DMS79 treated with DMSO at 0.1 percent for 48 hours (cell line): ENCODE measurements around the gene NUP50.
A peak's percentile ranks its signal among the peaks of the same experiment; 100 is the strongest.

Experiments
- DNase-seq: peaks from one replicate; lab custom pipeline; 2025; lab: John Stamatoyannopoulos, UW

The NUP50 gene, protein sequence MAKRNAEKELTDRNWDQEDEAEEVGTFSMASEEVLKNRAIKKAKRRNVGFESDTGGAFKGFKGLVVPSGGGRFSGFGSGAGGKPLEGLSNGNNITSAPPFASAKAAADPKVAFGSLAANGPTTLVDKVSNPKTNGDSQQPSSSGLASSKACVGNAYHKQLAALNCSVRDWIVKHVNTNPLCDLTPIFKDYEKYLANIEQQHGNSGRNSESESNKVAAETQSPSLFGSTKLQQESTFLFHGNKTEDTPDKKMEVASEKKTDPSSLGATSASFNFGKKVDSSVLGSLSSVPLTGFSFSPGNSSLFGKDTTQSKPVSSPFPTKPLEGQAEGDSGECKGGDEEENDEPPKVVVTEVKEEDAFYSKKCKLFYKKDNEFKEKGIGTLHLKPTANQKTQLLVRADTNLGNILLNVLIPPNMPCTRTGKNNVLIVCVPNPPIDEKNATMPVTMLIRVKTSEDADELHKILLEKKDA

DNA sequence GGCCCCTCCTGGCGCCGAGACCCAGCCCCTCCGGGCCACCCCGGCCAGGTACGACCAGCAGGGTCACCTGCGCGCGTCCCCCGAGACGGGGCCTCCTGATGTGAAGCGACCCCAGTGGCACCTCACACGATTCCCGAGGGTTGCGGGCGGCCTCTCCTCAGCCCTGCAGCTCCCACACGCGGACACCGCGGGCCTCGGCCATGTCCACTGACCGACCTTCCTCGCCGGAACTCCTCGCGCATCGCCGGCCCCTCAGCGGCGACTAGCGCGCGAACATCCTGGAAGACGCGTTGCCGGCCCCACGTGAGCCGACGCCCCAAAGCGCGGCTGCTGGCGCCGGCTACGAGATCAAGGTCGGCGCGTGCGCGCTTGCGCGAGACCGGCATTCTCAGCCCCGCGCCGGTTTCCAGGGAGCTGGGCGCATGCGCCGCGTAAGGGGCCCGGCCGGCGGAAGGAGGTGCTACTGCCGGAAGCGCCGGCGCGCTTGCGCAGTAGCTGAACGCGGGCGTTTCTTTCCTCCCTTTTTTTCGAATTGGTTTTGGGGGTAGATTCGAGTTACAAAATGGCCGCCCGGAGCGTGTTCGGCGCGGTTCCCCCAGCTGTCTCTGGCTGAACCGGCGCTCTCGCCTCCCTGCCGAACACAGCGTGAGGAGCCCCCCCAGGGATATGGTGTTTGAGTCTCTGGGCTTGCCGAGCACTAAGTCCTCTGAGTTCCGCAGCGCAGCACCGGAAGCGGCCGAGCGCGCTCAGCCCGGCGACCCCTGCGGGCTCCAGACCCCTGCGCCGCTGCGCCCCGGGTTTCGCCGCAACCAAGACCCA is at the start of gene NUP50:
TSS of gene NUP50 (plus strand) at position 475 of the 819 bp plus-strand sequence. CDS start 4,253 bp downstream, outside the sequence.
- peak; percentile 71 for DNase-seq

DNA sequence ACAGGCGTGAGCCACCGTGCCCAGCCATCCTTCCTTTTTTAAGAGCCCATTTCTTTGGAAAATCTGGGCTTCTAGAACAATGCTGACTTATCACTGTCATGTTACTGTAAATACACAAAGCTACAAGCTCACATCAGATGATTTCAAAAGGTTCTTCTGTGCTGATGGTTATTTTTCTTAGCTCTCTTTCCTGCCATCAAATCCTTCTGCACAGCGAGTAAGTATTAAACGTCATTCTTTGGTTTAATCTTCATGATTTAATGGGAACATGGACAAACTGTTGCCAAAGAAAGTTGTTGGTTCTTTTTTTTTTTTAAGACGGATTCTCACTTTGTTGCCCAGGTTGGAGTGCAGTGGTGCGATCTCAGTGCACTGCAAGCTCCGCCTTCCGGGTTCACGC is 43.3 kb upstream of the NUP50 start:
- DNase-seq: no peak

DNA sequence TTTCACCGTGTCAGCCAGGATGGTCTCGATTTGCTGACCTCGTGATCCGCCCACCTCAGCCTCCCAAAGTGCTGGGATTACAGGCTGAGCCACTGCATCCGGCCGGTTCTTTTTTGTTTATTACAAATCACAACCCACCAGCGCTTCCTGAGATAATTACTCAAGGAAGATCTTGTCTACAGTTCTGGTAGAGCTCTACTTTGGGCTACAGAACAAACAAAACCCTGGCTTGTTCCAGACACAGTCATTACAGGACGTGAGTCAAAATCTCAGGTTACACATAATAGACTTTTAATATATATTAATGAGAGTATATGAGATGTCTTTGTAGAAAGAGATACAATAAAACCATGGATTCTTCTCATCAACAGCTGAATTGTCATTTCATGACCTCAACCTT is 42.8 kb upstream of the NUP50 start:
- DNase-seq: no peak

DNA sequence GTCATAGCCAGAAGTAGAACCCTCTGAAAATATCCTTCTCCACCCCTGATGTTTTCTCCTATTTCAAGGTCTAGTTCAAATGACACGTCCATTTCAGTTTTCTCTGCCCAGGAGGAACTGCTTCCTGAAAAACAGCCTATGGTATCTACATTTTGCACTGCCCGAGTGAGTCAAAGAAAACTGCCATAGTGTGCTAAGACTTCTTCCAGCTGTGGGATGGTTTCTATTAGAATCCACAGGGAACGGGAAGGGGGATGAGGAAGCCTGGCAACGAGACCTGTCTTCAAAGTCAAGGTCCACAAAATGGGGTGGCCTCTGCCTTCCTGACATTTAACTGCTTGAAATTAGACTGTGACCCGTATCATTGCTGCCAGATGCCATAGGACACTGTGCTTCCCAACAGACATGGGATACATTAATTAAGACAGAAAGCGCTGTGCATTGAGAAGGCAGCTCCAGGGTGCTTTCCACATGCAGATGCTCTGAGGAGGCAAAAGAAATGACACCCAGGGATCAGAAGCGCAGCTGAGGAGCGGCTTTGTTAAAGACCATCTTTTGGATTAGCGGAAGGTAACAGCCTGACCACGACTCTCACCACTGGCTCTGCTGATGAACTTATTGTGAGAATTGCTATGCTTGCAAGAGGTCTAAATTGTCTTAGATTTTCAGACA is 39.4 kb upstream of the NUP50 start:
- DNase-seq: no peak

DNA sequence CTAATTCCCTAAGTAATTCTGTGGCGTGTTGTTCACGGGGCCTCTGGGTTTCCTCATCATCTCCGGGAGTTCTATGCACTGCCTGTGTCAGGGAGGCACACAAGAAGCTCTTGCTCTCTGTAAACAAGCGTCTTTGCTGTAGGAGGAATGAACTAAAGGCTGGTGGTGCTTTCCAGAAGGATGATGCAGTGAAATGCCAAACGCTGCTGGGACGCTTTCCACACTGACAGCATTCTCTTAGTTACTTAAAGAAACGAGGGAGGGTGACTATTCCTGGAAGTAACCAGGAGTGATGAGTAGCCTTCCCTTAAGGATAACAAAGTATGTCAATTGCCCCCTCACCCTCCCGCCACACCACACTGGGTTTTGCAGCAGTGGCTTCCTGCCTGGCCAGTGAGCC is 38.5 kb upstream of the NUP50 start:
- no peak for DNase-seq

DNA sequence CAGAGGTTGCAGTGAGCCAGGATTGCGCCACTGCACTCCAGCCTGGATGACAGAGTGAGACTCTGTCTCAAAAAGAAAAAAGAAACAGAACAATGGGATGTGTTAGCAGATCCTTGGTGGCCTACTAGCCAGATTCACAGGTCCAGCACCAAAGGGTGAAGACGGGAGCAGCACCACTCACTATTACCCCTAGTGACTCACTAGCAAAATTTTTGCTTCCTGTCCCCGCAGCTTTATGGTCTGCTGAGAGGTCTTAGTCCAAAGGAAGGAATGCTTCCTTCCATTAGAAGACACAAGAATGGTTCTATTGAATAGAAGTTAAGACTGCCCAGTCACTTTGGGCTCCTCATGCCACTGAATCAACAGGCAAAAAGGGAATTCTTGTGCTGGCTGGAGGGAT is 35.9 kb upstream of the NUP50 start:
- no peak for DNase-seq

DNA sequence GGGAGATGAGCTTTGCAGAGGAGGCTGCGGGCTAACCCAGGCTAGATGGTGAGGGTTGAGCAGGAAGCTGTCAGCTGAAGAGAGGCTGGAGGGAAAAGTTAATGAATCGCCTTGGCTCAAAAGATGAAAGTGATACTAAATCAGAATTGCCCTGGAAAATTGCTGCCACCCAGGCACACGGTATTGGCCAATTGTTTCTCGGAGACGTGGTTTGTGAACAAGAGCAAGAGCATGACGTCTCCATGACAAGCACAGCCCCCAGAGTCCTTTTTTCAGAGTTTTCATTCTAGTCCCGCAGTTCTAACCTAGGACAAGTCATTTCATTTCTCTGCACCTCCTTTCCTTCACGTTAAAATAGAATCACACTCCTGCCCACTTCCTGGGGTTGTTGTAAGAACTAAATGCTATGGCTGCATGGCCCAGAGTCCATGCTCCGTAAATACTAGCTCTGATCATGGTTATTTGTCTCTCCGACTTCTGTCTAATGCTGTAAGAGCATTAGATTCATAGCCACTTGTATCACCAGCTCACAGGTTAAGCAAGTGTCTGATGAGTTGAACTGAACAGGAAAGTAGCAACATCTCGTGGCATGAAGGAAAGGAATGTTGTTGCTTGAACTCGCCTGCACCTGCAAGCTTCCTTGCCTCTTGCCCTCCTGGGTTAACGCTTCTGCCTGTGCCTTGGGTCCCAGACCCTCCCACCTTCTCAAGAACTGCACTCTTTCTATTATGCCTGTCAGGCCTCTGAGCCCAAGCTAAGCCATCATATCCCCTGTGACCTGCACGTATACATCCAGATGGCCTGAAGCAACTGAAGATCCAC is 33.8 kb upstream of the NUP50 start:
- no peak for DNase-seq

DNA sequence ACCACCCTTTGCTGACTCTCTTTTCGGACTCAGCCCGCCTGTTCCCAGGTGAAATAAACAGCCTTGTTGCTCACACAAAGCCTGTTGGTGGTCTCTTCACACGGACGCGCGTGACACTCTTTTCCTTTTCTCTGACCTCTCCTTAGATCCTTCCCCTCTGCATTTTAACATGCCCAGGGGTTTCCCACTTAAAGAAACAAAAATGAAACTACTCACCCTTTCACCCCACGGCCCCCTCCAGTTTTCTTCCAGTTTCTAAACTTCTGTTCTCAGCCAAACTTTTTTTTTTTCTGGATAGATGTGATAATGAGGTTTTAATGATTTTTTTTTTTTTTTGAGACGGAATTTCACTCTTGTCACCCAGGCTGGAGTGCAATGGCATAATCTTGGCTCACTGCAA is 32.8 kb upstream of the NUP50 start:
- no peak for DNase-seq

DNA sequence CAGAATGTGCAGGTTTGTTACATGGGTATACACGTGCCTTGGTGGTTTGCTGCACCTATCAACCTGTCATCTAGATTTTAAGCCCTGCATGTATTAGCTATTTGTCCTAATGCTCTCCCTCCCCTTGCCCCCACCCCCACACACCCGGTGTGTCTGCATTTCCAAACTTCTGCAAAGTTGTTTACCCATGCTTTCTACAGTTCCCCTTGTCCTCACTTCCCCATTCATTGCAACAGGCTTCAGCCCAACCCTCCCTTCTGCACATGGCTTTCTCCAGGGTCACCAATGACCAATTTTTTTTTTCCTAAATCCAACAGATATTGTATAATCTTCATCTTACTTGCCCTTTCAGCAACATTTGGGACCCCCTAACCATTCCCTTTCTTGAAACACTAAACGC is 32.0 kb upstream of the NUP50 start:
- DNase-seq: no peak

DNA sequence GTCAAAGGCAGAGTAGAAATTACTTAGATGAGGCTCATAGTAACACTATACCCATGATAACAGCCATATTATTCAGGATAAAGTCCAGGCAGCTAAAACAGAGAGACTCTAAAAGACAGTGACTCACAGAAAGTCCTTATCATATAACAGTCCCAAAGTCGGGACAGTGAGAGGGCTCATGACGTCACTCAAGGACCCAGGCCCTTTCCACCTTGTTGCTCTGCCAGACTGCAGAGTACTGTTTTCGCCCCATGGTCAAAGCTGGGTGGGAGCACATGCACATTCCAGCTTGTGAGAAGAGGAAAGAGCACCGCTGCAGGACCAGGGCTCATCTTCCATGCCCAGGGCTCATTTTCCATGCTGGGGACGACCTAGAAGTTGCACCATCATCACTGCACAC is 29.4 kb upstream of the NUP50 start:
- no peak for DNase-seq

DNA sequence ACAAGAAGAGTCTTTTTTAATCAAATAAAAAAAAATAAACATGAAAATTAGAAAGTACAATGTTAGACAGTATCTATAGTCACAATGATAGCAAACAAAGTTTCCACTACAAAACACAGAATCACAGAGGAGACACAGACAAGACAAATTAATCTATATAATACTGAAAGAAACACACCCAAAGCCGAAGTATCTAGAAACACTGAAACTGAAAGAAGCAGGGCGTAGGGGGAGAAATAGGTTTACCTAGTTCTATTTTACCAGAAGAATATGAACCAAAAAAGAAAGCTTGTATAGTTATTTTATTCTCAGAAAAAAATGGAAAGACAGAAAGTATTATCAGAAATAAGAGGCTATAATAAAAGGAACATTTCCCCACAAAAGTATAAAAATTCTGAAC is 27.1 kb upstream of the NUP50 start:
- no peak for DNase-seq

DNA sequence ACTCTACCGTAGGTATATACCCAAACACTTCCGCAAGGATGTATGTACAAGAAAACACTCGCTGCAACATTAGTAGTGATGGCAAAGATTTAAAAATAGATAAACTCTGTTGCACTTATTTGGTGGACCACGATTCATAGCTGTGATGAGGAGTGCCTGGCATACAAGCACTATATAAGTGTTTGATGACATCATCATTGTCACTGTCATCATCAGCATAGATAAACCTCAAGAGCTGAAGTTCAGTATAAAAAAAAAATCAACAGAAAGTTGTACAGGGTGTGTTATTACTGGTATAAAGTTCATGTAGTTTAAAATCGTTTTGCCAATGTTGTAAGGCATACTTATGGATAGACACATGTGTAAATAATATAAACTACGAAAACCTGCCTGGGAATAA is 24.0 kb upstream of the NUP50 start:
- DNase-seq: no peak

DNA sequence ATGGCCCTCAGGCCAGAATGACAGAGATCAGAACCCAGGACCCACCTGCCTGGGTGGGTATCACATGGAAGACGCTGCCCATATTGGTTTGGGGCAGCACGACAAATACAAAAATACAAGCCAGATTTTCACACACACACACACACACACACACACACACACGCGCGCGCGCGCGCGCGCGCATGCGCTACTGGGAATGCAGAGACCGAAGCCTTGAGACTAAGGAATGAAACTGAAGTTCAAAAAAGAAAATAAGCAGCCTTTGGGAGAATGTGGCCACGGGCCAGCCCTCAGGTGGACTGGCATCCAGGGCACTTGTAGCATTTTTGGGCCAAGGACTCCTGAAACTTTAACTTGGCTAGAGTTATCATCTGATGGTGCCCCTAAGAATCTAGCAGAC is 21.3 kb upstream of the NUP50 start:
- no peak for DNase-seq

DNA sequence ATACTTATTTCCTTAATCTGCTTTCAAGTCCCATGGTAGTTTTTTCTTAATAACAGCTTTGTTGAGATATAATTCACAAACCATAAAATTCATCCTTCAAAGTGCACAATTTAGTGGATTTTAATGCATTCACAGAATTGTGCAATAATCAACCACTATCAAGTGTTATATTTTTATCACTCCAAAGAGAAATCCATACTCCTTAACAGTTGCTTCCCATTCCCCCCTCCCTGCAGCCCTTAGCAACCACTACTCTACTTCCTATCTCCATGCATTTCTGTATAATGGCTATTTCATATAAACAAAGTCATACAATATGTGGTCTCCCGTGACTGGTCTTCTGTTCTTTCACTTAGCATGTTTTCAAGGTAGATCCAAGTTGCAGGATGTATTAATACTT is 18.8 kb upstream of the NUP50 start:
- no peak for DNase-seq

DNA sequence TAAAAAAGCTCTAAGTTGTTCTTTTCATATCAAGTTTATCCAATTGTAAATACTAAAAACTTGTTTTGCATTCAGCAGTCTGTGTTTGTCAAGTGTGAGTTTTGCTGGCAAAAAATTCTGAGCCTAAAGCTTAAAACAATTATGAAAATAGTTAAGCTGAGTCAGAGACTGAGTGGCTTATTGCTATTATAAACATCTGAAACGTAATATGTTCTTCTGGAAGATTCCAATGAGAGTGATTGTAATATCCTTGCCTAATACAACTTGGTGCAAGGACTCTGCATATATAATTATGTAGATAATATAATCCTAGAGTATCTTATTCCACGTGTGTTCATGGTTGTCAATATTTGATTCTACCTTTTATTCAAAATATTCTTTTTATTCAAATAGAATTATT is 14.1 kb upstream of the NUP50 start:
- DNase-seq: no peak

DNA sequence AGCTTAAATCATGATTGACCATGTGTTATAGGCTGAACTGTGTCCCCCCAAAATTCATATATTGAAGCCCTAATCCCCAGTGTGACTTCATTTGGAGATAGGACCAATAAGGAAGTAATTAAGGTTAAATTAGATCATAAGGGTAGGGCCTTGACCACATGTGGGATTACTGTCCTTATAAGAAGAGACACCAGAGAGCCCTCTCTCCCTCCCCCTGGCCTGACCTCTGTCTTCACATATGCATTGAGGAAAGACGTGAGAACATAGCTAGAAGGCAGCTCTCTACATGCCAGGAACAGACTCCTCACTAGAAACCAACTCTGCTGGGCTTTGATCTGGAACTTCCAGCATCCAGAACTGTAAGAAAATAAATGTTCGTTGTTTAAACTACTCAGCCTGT is 13.6 kb upstream of the NUP50 start:
- no peak for DNase-seq

DNA sequence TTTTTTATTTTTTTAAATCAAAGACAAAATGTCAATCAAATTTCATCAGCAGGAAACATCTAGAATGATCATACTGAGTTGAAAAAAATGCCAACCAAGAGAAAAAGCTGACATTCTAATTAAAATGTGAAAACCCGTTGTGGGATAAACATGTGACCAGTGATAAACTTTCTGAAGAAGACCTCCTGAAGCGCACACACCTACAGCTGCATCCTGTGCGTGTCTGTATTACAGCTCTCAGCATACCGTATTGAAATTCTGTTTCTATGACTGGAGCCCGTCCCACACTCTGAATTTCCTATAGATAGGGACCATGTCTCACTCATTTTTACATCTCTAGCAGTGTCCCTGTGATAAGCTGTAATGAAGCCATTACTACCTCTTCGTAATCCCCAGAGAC is 12.2 kb upstream of the NUP50 start:
- DNase-seq: no peak

DNA sequence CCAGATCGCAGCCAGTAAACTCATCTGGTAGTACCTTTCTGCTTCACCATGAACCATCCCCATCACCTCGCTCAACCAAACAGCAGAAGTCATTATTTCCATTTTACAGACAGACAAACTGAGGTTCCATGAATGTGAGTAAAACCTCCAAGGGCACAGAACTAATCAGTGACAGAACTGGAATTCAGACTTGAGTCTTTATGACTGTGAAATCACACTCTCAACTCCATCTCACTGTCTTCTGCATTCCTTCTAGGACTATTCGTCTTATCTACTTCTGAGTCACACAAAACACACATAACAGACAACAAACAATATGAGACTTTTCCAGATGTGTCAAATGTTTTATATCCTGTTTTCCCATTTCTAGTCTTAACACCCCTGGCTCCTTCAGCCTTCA is 9.3 kb upstream of the NUP50 start:
- DNase-seq: no peak

DNA sequence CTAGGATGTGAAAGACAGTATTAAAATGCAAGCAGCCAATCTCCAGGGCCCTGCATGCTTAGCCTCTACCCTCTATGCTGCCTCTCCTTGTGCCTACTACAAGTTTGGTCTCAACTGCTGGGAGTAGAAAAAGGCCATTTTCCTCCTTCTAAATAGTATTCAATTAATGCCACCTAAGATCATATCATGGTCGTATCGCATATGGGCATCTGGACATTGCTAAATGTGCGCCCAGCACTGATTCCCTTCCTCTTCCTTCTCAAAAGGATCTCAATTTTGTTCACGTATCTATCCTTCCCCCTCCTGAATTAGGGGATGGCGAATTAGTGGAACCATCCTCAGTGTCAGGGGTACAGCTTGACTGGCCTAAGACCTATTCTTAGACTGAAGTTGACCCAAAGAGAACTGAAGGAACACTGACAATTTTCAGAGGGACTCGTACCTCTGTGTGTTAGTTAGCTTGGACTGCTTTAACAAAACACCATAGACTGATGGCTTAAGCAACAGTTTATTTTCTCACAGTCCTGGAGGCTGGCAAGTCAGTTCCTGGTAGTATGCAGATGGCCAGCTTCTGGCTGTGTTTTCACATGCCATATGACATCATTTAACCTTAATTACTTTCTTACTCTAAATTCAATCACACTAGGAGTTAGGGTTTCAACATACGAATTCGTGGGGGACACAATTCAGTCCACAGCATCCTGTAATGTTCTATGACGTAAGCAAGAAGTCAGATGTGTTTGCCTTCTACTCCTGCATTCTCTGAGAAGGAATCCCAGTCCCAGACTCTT is 8.5 kb upstream of the NUP50 start:
- no peak for DNase-seq

DNA sequence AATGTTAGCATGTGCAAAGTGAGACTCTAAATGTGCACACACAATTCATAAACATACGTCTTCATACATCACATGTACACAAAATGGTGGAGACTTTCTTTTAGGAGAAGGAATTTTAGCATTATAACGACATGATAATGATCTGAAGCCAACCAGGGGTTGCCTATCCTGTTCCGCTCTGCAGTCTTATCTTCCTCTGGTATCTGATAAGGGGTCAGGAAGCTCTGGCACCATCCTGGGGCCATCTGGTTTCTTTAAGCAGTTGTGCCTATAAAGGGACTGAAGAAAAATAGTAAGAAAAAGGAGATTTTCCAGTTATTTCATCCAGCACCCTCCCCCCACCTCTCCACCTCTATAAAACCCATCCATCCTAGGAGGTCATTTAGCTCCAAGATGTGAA is 5.8 kb upstream of the NUP50 start:
- no peak for DNase-seq
